Activated CD8-positive, alpha-beta T cell treated with anti-CD3 and anti-CD28 coated beads for 36 hours (primary cell): ENCODE data around the gene GPRC5D. TPM values are rescaled to one million over a fixed set of nuclear protein-coding genes. Genes with fewer than 3 reads are reported as not detected.

Experiments used
- ATAC-seq: fragments of 200-7000 bp; cut with Tn5 transposase; one replicate; pipeline ENCODE4 v1.10.0; 2021; ENCODE audit warnings: mild to moderate bottlenecking, moderate library complexity
- CTCF ChIA-PET: fragments of 350-600 bp; sonication (Branson Sonifier 250); formaldehyde crosslinking; loops from one replicate; lab custom pipeline; 2021; ENCODE audit warnings: antibody characterized with exemption; lab: Charles Lee
- POLR2A ChIA-PET: fragments of 350-600 bp; sonication (Branson Sonifier 250); formaldehyde crosslinking; loops from one replicate; lab custom pipeline; 2021; ENCODE audit warnings: antibody characterized with exemption; lab: Charles Lee
- DNase-seq: peaks from one replicate; pipeline ENCODE4 v3.0.0-alpha.2; 2020
- H3K27ac Mint-ChIP-seq: one replicate; pipeline ENCODE4 v1.8.0; 2021; ENCODE audit warnings: mild to moderate bottlenecking, mixed read lengths
- H3K27me3 Mint-ChIP-seq: one replicate; pipeline ENCODE4 v1.8.0; 2021; ENCODE audit warnings: mixed read lengths
- H3K36me3 Mint-ChIP-seq: one replicate; pipeline ENCODE4 v1.8.0; 2021; ENCODE audit warnings: low read depth, mixed read lengths
- H3K4me1 Mint-ChIP-seq: one replicate; pipeline ENCODE4 v1.8.0; 2021; ENCODE audit warnings: low read depth, mixed read lengths
- H3K4me3 Mint-ChIP-seq: one replicate; pipeline ENCODE4 v1.8.0; 2021; ENCODE audit warnings: mild to moderate bottlenecking, moderate library complexity, mixed read lengths
- H3K9me3 Mint-ChIP-seq: one replicate; pipeline ENCODE4 v1.8.0; 2021; ENCODE audit warnings: mixed read lengths
- CTCF ChIP-seq: fragments of 200-600 bp; IDR thresholded peaks from one replicate; pipeline ENCODE4 v1.8.0; 2022; ENCODE audit warnings: antibody characterized with exemption, mild to moderate bottlenecking
- intact Hi-C: fragments of 100-400 bp; cut with micrococcal nuclease; formaldehyde crosslinking; loops from one replicate; pipeline ENCODE4 v1.10.0; 2022
- total RNA-seq, 2 experiments: library from RNA; stranded (reverse); gene quantifications; one replicate each; pipeline ENCODE4 v1.2.3, GENCODE V29; 2021

The GPRC5D gene
- total RNA-seq, 2 experiments from 2014 or later: not detected

GRCh38 chr12:12933742-12934141 lies 18.2 kb downstream of the GPRC5D start:
- ATAC-seq (no peak), DNase-seq (no peak)
- ChIA-PET CTCF (no interaction called here), POLR2A (no interaction called here)
- TF ChIP-seq CTCF: no peak
- intact Hi-C loops: no loop called here
- Mint-ChIP-seq H3K4me3 (no peak overlapping the region), H3K36me3 (no peaks in the 10 kb centered on the region), H3K27ac (no peak overlapping the region), H3K27me3 (no peaks in the 10 kb centered on the region), H3K4me1 (no peaks in the 10 kb centered on the region), H3K9me3 (no peaks in the 10 kb centered on the region)

- POLR2A ChIA-PET: no interaction called here
- Mint-ChIP-seq H3K4me1 (no peaks in the 10 kb centered on the region), H3K36me3 (no peaks in the 10 kb centered on the region), H3K27me3 (no peaks in the 10 kb centered on the region), H3K27ac (no peak overlapping the region), H3K4me3 (no peak overlapping the region), H3K9me3 (no peaks in the 10 kb centered on the region)
- TF ChIP-seq CTCF: no peak
- ATAC-seq: no peak
- intact Hi-C loops: no loop called here
- CTCF ChIA-PET: no interaction called here
- no peak for DNase-seq
Observed at GRCh38 chr12:12930633-12931219, 21.2 kb downstream of the GPRC5D start.

GRCh38 chr12:12929696-12930095 lies 22.3 kb downstream of the GPRC5D start:
- no peaks in the 10 kb centered on the region for H3K27me3 Mint-ChIP-seq
- TF ChIP-seq CTCF: no peak
- no peaks in the 10 kb centered on the region for H3K9me3 Mint-ChIP-seq
- no peak overlapping the region for H3K4me3 Mint-ChIP-seq
- intact Hi-C loops: no loop called here
- no peaks in the 10 kb centered on the region for H3K4me1 Mint-ChIP-seq
- DNase-seq: no peak
- no peak for ATAC-seq
- no peak overlapping the region for H3K27ac Mint-ChIP-seq
- ChIA-PET CTCF (no interaction called here), POLR2A (no interaction called here)
- H3K36me3 Mint-ChIP-seq: no peaks in the 10 kb centered on the region

- H3K27ac Mint-ChIP-seq: no peak overlapping the region
- ATAC-seq: no peak
Observed at GRCh38 chr12:12927211-12928079, 24.5 kb downstream of the GPRC5D start.

More at GRCh38 chr12:12927211-12928079, 24.5 kb downstream of the GPRC5D start:
- DNase-seq: peak; percentile 9
- no peak for TF ChIP-seq CTCF
- Mint-ChIP-seq H3K4me3 (peak overlapping the region; percentile 10), H3K9me3 (no peaks in the 10 kb centered on the region), H3K36me3 (no peaks in the 10 kb centered on the region), H3K4me1 (no peaks in the 10 kb centered on the region), H3K27me3 (no peaks in the 10 kb centered on the region)
- intact Hi-C loops: no loop called here
- ChIA-PET CTCF (interaction anchor here (1.2 to 1.7 kb wide), 2 partner anchors 11 to 285 kb away, joined by 3 to 4 read pairs; no protein-coding TSS in a partner anchor), POLR2A (no interaction called here)
